Peyer's patch (tissue), 4 donors: Measurements from ENCODE around the gene RRBP1.

Experiments
- CTCF ChIP-seq, 6 experiments: fragments of 450-650 bp in 4 of 6; fragments of 200-600 bp in 2 of 6; sonication (generic) in 1 of 6; IDR thresholded peaks; one replicate each; pipeline ENCODE4 v1.5.1; 2017 to 2019; ENCODE audit warnings: antibody characterized with exemption in 6 of 6, mild to moderate bottlenecking in 3 of 6, moderate library complexity in 1 of 6
- POLR2A ChIP-seq, 2 donors: fragments of 450-650 bp; IDR thresholded peaks; one replicate each; pipeline ENCODE4 v1.5.1; 2017; ENCODE audit warnings: antibody characterized with exemption in 2 of 2, mild to moderate bottlenecking in 2 of 2, moderate library complexity in 2 of 2

- TF ChIP-seq POLR2A (IDR thresholded peaks at IDR 0.05), result no peak
- no peak for TF ChIP-seq CTCF (IDR thresholded peaks at IDR 0.05)
These were observed 328 bp downstream of the RRBP1 start for GRCh38 chr20:17681726-17682102.
